Measurements from ENCODE around the gene TBX1.
"Not testable (repeated sequence)": the region's sequence is repeated elsewhere in the genome, so short reads cannot be mapped to it uniquely, and the experiment has no call there.

TBX1 gene

GRCh38 chr22:19784384-19785175 is 24.0 kb downstream of the TBX1 start:
- DNase-seq (ENCODE audit: low spot score) = no peak

DNA sequence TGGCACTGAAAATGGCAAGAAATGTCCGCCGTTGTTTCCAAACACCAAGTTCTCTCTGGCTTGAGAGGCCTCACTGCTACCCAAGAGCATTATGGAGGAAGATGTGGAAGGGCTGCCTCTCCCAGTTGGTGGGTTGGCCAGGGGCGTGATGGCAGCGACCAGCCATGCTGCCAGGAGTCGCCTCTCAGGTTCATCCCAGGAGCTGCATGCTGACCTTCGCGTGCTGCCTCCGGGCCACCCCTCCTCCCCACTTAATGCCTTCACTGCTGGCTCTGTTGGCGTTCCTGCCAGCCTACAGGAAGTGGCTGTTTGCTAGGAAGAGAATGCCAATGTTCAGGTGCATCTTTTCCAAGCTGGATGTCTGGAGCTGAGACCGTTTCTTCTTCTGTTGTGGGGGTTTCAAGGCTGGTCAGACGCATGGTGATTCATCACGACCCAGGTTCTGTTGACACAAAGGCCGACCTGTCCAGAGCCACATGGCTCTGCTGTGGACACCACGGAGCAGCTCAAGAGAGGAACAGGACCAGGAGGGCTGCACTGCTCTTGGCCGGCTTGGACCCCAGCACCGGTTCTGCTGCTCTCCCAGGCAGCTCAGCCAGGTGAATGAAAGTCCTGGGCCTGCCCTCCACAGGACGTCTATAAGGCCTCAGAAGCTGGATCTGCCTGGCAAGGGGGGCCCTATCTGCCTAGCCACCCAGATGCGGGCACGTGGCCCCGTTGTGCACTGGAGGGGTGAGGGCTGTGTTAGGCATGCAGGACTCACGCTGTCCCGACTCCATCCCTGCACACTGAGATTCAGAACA is 25.1 kb downstream of the TBX1 start:
- DNase-seq (ENCODE audit: low spot score) = no peak

DNA sequence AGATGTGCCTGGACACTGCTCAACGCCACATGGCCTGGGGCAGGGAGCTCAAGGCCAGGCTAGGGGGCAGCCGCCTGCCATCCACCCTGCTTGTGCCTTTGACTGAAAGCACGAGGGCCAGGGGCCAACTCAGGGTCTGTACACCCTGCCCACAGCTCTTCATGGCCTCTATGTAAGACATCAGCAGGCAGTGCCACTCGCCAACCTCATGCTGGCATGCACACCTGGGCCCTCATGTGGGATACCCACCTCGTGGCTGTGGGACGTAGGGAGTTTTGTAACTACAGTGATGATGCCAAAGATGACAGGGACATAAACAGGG is 25.6 kb downstream of the TBX1 start:
- no peak for DNase-seq (ENCODE audit: low spot score)

- DNase-seq (ENCODE audit: low spot score) = no peak
Measured at GRCh38 chr22:19786959-19787848, 26.6 kb downstream of the TBX1 start.

DNA sequence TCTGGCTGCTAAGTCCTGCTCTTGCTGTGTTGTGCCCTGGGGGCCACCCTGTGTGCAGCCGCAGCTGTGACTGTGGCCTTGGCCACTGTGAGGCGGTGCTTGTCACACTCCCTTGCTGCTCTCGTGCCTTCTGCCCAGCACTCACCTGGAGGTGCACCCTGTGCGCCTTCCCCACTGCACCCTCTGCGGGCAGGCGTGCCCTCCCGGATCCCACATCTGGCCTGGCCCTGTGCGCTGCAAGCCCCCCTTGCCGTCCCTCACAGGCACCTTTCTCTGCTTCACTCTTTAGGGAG is 27.2 kb downstream of the TBX1 start:
- no peak for DNase-seq (ENCODE audit: low spot score)

- no peak for DNase-seq (ENCODE audit: low spot score)
Measured at GRCh38 chr22:19788661-19789225, 28.2 kb downstream of the TBX1 start.

GRCh38 chr22:19789406-19789805 is 28.8 kb downstream of the TBX1 start:
- no peak for DNase-seq (ENCODE audit: low spot score)

GRCh38 chr22:19789828-19790227 is 29.2 kb downstream of the TBX1 start:
- DNase-seq (ENCODE audit: low spot score) = no peak

GRCh38 chr22:19791243-19791642 is 30.7 kb downstream of the TBX1 start:
- no peak for DNase-seq (ENCODE audit: low spot score)

DNA sequence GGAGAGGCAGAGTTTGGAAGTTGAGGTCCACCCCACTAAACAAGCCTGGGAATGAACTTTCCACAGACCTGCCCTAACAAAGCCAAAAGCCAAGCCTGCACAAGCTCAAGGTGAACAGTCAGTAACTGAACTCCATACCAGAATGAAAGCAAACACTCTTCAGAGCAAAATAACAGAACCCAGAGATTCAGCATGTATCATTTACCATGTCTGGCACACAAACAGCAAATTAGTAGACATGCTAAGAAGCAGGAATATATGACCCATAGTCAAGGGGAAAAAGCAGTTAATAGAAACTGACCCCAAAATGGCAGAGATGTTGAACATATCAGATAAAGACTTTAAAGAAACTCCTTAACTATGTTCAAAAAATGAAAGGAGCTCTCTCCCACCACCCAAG is 31.3 kb downstream of the TBX1 start:
- no peak for DNase-seq (ENCODE audit: low spot score)

GRCh38 chr22:19792383-19792896 is 31.9 kb downstream of the TBX1 start:
- DNase-seq (ENCODE audit: low spot score) = not testable (repeated sequence)

- no peak for DNase-seq (ENCODE audit: low spot score)
Measured at GRCh38 chr22:19793161-19793560, 32.6 kb downstream of the TBX1 start.

DNA sequence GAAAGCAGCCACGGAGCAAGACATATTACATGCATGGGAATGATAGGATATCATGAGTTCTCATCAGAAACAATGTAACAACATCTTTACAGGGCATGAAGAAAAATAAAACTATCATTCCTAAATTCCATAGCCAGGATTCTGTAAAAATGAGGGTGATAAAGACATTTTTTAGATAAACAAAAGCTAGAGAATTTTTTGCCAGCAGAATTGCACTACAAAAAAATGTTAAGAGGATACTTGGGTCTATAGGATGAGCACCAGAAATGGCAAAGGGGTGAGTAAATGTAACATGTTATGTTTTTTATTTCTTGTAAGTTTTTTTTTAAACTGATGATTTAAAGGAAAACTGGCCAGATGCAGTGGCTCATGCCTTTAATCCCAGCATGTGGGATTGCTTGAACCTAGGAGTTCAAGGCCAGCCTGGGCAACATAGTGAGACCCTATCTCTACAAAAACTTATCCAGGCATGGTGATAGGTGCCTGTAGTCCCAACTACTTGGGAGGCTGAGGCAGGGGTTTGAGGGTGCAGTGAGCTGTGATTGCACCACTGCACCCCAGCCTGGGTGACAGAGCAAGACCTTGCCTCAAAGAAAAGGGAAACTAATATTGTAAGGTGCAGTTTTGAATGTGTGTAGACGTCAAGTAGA is 33.2 kb downstream of the TBX1 start:
- no peak for DNase-seq (ENCODE audit: low spot score)

DNA sequence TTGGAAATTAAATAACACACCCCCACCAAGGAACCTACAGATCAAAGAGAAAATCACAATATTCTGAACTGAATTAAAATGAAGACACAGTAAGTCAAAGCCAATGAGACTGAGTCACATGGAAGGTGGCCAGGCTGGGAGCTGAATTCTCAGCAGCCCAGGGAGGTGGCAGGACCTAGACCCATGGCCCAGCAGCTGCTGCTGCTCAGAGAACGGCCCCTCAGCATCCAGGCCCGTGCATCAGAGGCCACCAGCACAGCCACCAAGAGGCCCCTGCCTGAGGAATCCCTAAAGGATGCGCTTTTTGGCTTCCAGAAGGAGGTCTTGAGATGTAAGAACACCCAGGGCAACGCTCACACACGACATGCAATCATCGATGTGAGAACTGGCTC is 35.0 kb downstream of the TBX1 start:
- DNase-seq (ENCODE audit: low spot score) = no peak

DNA sequence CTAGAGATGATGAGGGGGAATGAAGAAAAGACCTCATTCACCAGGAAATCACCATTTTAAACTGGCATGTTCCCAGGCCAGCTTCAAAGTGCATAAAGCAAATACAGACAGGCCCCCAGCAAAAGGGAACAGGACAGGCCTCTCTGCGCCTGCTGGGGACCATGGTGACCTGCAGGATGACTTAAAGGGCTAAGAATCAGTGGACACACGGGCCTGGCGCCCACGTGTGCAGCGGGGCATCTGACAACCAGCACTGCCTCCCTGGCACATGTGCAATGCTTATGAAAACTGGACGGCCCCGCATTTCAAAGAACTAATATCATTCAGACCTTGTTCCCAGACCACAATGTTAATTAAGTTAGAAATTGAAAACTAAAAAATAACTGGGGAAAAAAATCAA is 35.6 kb downstream of the TBX1 start:
- DNase-seq (ENCODE audit: low spot score) = no peak

- no peak for DNase-seq (ENCODE audit: low spot score)
Measured at GRCh38 chr22:19797086-19798002, 36.8 kb downstream of the TBX1 start.

DNA sequence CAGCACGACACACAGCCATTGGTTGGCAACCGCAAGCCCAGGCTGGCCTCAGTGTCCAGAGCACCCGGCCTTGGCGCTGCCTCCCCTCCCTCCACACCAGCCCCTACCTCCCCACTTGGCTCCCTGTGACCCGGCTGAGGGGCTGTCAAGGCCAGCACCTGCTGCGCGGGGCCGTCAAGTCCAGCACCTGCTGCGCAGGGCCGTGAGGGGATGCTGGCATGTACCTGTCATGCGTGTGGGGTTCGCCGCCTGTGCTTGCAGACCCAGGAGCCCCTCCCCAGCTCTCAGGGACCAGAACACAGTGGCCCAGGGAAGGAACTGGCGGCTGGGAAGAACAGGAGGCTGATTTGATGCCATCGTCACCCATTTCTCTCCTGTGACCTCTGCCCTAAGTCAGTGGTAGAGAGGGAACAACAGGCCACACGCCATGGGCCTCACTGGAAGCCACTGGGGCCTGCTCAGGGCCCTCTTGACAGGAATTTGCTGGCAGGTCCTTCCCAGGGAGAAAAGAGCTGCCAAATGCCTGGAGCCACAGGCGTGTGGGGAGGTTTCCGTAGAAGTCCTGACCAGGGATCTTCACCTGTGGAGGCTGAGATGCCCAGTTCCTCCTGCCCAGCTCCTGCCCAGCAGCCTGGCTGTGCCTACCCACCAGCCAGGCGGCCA is 37.6 kb downstream of the TBX1 start:
- DNase-seq (ENCODE audit: low spot score) = no peak

DNA sequence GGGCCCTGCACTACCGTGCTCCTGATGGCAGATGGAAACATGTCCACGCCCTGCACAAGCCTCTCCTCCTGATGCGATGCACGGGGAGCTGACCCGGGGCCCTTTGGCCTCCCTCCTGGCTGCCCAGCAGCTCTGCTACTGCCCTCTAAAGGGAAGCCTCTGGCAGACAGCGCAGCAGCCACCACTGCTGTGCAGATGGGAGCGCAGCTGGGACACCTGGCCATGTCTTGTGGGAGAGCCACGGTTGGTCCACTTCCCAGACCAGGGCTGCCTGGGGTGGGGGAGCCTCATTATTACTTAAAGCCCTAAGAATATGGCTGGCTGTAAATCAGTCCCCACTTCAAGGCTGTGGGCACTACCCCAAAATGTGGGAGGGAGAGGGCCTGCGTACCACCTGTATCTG is 38.3 kb downstream of the TBX1 start:
- DNase-seq (ENCODE audit: low spot score) = no peak

DNA sequence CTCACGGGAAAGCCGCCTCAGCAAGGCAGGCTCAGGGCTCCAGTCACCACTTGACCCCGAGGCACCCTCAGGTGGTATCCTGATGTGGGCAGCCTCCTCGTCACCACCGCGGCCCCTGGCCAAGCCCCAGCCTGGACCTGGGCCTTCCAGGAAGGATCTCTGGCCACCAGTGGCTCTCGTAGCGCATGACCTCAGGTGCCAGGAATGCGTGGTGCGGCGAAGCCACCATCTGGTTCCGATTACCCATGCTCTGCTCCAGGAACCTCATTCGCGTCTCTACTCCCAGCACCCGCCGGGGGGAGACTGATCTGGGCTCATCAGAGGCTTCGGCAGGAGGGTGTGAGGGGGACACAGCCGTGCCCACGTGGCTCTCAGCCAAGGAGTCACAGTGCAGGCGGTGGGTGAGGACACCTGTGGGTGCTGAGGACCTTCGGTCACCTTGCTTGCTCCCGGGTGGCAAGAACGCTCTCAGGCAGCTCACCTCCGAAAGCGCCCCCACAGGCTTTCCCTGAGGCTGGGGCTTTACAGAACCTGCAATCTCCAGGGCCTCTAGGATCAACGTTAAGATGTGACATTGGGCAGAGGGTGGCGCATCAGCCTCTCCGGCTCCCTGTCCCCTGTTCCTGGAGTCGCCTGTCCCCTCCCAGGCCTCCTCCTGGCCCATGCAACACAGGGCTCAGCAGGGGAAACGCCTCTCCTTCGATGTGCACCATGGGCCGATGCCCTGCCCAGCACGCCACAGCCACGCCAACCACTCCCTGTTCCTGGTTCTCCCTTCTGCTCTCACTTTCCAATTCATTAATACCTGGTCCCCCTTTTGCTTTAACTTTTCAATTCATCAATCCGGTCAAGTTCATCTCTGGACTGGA is 39.0 kb downstream of the TBX1 start:
- DNase-seq (ENCODE audit: low spot score) = peak; percentile 78

Measured in hepatic stellate cell (primary cell).